Measurements from ENCODE around the gene NRXN2.

NRXN2 gene

DNA sequence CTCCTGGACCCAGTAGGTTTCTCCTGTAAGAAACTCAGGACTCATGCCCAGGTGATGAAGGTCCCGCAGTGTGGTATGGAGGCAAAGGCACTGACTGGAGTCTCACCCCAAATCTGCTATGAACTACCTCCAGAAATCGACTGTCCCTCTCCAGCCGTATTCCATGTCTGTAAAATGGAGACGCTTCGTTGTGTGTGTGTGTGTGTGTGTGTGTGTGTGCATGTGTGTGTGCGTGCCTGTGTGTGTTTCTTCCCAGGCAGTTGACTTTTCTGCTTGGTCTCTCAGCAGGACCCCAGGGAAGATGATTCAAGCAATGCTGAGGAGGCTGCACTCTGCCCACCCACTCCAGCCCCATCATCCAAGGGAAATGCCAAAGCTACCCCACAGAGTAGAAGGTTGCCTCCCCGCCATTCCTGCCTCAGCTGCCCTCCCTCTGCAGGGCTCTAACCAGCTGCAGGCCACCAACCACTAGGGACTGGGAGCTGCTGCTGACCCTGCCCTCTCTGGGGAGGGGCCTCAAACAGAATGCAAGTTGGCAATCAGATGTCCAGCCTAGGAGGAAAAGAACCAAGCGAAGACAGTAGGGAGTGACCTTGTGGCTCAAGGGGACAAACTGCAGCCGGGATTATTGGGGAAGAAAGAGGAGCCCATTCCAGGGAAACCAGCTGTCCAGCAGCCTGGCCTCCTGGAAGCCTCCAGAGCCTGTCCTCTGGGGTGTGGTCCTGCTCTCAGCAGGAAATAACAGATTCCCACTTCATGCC, 75.8 kb downstream of the NRXN2 start:
- no peak for DNase-seq (ENCODE audit: low spot score)
- no peak for TF ChIP-seq CTCF (conservative IDR thresholded peaks at IDR 0.05; ENCODE audit: low read depth)
- H3K27ac ChIP-seq, result no peak overlapping the region
- CTCF ChIA-PET, result interaction anchor here (0.6 to 1.0 kb wide), 3 partner anchors 87 to 305 kb away, joined by 3 to 4 read pairs (median 4); no protein-coding TSS in a partner anchor
- POLR2A ChIA-PET (ENCODE audit: low non-redundant PET), result no interaction called here

- ChIA-PET POLR2A (ENCODE audit: low non-redundant PET) (no interaction called here), CTCF (interaction anchor here (0.6 to 1.7 kb wide), 7 partner anchors 8 to 465 kb away, joined by 3 to 7 read pairs (median 3); no protein-coding TSS in a partner anchor)
- no peak overlapping the region for H3K27ac ChIP-seq
- TF ChIP-seq CTCF (conservative IDR thresholded peaks at IDR 0.05; ENCODE audit: low read depth), result no peak
- no peak for DNase-seq (ENCODE audit: low spot score)
Observed at GRCh38 chr11:64644647-64645275, 78.2 kb downstream of the NRXN2 start.

DNA sequence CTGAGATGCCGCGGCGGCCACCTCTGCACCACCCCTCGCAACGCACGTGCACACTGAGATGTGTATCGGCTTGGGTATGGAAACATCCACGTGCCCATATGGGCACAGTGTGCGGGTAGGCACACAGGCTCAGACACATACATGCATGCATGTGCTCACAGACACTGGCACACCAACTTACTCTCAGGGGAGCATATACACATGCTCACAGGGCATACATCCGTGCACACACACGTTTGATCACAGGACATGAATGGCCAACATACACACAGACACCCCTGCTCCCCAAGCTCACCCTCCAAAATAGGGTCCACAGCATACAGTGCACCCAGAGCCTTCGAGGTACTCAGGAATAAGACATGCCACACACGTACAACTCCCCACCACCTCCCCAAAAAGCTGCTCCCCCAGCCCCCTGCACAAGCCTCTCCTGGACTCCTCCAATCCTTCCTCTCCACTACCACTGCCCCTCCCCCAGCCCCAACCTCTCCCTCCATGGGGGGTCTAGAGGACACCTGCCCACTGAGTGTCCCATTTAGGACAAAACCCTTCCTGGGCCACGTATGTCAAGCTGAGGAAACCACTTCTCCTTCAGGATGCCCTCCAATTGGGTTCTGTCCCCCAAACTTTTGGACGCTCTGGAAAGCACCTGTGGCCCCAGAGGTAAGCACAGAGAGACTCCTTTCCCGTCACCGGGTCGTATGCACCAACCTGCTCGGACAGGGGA, 78.9 kb downstream of the NRXN2 start:
- no peak overlapping the region for H3K27ac ChIP-seq
- ChIA-PET CTCF (interaction anchor here (0.6 to 1.7 kb wide), 5 partner anchors 9 to 208 kb away, joined by 3 to 7 read pairs (median 3); no protein-coding TSS in a partner anchor), POLR2A (ENCODE audit: low non-redundant PET) (no interaction called here)
- no peak for DNase-seq (ENCODE audit: low spot score)
- no peak for TF ChIP-seq CTCF (conservative IDR thresholded peaks at IDR 0.05; ENCODE audit: low read depth)

- no peak for DNase-seq (ENCODE audit: low spot score)
- no peak for TF ChIP-seq CTCF (conservative IDR thresholded peaks at IDR 0.05; ENCODE audit: low read depth)
- POLR2A ChIA-PET (ENCODE audit: low non-redundant PET), result no interaction called here
- CTCF ChIA-PET, result interaction anchor here (1.0 to 1.7 kb wide), 2 partner anchors 194 kb away, joined by 4 read pairs; no protein-coding TSS in a partner anchor
- no peak overlapping the region for H3K27ac ChIP-seq
Observed at GRCh38 chr11:64643256-64643881, 79.6 kb downstream of the NRXN2 start.

GRCh38 chr11:64642871-64643255, 80.1 kb downstream of the NRXN2 start:
- ChIA-PET CTCF (interaction anchor here (0.6 to 1.0 kb wide), 2 partner anchors 54 to 193 kb away, joined by 3 to 4 read pairs; no protein-coding TSS in a partner anchor), POLR2A (ENCODE audit: low non-redundant PET) (no interaction called here)
- TF ChIP-seq CTCF (conservative IDR thresholded peaks at IDR 0.05; ENCODE audit: low read depth), result no peak
- H3K27ac ChIP-seq, result no peak overlapping the region
- DNase-seq (ENCODE audit: low spot score), result no peak

GRCh38 chr11:64642418-64642735, 80.6 kb downstream of the NRXN2 start:
- POLR2A ChIA-PET (ENCODE audit: low non-redundant PET), result no interaction called here
- CTCF ChIA-PET, result interaction anchor here (0.6 to 1.0 kb wide), 2 partner anchors 53 to 193 kb away, joined by 3 to 4 read pairs; no protein-coding TSS in a partner anchor
- DNase-seq (ENCODE audit: low spot score), result no peak
- no peak overlapping the region for H3K27ac ChIP-seq
- TF ChIP-seq CTCF (conservative IDR thresholded peaks at IDR 0.05; ENCODE audit: low read depth), result no peak

All from RWPE1 (cell line).